Measurements from ENCODE around the gene GRIA3.

DNA sequence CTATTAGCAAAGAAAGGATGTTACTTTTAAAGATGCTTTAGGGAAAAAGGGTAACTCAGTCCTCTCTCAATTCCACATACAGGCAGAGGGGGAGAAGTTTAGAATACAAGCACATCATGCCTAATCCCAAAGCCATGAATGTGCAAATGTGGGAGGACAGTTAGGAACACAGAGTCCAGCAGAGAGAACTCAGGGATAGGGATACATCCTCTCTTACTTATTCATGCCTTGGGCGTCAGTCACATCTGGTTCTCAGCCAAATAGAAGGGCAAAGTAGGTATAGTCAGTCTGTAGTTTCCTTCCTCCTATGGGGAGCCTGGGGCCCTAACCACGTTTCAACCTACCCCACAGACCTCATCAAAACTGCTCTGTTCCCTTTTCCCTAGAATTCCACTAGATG lies 87.8 kb downstream of the GRIA3 start:
- no peak for TF ChIP-seq CTCF (IDR thresholded peaks at IDR 0.05)
- TF ChIP-seq, protein P1, sequence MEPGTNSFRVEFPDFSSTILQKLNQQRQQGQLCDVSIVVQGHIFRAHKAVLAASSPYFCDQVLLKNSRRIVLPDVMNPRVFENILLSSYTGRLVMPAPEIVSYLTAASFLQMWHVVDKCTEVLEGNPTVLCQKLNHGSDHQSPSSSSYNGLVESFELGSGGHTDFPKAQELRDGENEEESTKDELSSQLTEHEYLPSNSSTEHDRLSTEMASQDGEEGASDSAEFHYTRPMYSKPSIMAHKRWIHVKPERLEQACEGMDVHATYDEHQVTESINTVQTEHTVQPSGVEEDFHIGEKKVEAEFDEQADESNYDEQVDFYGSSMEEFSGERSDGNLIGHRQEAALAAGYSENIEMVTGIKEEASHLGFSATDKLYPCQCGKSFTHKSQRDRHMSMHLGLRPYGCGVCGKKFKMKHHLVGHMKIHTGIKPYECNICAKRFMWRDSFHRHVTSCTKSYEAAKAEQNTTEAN (CRISPR knock-in tag; IDR thresholded peaks at IDR 0.05) = no peak
- TF ChIP-seq GTF2I (CRISPR knock-in tag; conservative IDR thresholded peaks at IDR 0.05) = no peak
- no peak for TF ChIP-seq FOXJ3 (CRISPR knock-in tag; IDR thresholded peaks at IDR 0.05; ENCODE audit: borderline replicate concordance)
- TF ChIP-seq ZNF219 (CRISPR knock-in tag; IDR thresholded peaks at IDR 0.05; ENCODE audit: borderline replicate concordance) = no peak
